Mesenchymal stem cell (in vitro differentiated cells and primary cell): ENCODE data around the gene CACNA1E.

ENCODE experiments used
- DNase-seq: peaks from one replicate; pipeline ENCODE4 v3.0.0-alpha.2; 2013
- H2AFZ ChIP-seq: one replicate; pipeline ENCODE4 v1.6.1; 2013; ENCODE audit warnings: low read depth, mild to moderate bottlenecking, control low read depth, inconsistent platforms, low read length, moderate library complexity
- H2AK5ac ChIP-seq: 2 replicates; pipeline ENCODE4 v1.6.1; 2013; ENCODE audit warnings: low read length, moderate library complexity, mild to moderate bottlenecking, inconsistent platforms; ENCODE audit not compliant: severe bottlenecking
- H2BK120ac ChIP-seq: one replicate; pipeline ENCODE4 v1.6.1; 2013; ENCODE audit warnings: low read depth, mild to moderate bottlenecking, inconsistent platforms, low read length, moderate library complexity
- H2BK12ac ChIP-seq, 2 experiments: one replicate each; pipeline ENCODE4 v1.6.1; 2013; ENCODE audit warnings: inconsistent platforms in 2 of 2, low read length in 2 of 2, mild to moderate bottlenecking in 2 of 2, moderate library complexity in 2 of 2, control low read depth in 1 of 2
- H2BK15ac ChIP-seq: one replicate; pipeline ENCODE4 v1.6.1; 2013; ENCODE audit warnings: mild to moderate bottlenecking, low read depth, inconsistent platforms; ENCODE audit not compliant: poor library complexity, severe bottlenecking
- H2BK5ac ChIP-seq: 2 replicates; pipeline ENCODE4 v1.6.1; 2013; ENCODE audit warnings: low read depth, mild to moderate bottlenecking, low read length, control low read depth, inconsistent platforms; ENCODE audit not compliant: poor library complexity, severe bottlenecking
- H3K14ac ChIP-seq, 2 experiments: one replicate each; pipeline ENCODE4 v1.6.1; 2013; ENCODE audit warnings: inconsistent platforms in 2 of 2, low read length in 2 of 2, control low read depth in 1 of 2, mild to moderate bottlenecking in 1 of 2, moderate library complexity in 1 of 2
- H3K18ac ChIP-seq, 2 experiments: one replicate each; pipeline ENCODE4 v1.6.1; 2013; ENCODE audit warnings: inconsistent platforms in 2 of 2, low read length in 2 of 2, control low read depth in 1 of 2, low read depth in 1 of 2, mild to moderate bottlenecking in 1 of 2
- H3K23ac ChIP-seq, 2 experiments: one replicate each; pipeline ENCODE4 v1.6.1; 2013; ENCODE audit warnings: inconsistent platforms in 2 of 2, low read length in 2 of 2, mild to moderate bottlenecking in 2 of 2, moderate library complexity in 2 of 2, control low read depth in 1 of 2
- H3K27ac ChIP-seq: 2 replicates; pipeline ENCODE4 v1.5.1; 2013; ENCODE audit warnings: mild to moderate bottlenecking, moderate library complexity, low read length, control low read depth, inconsistent platforms; ENCODE audit not compliant: poor library complexity, severe bottlenecking
- H3K27me3 ChIP-seq, 2 experiments: 2 replicates each; pipeline versions ENCODE4 v1.6.1 to v1.7.0; 2013; ENCODE audit warnings: low read length in 2 of 2, mild to moderate bottlenecking in 2 of 2, moderate library complexity in 2 of 2, control low read depth in 1 of 2, inconsistent platforms in 1 of 2; ENCODE audit not compliant: control insufficient read depth in 1 of 2, insufficient read depth in 1 of 2
- H3K36me3 ChIP-seq, 2 experiments: 2 replicates each; pipeline versions ENCODE4 v1.6.1 to v1.7.0; 2013; ENCODE audit warnings: low read length in 2 of 2, control low read depth in 1 of 2, inconsistent platforms in 1 of 2, low read depth in 1 of 2, mild to moderate bottlenecking in 1 of 2; ENCODE audit not compliant: insufficient read depth in 2 of 2, control insufficient read depth in 1 of 2
- H3K4ac ChIP-seq, 2 experiments: one replicate each; pipeline ENCODE4 v1.6.1; 2013; ENCODE audit warnings: inconsistent platforms in 2 of 2, low read length in 2 of 2, mild to moderate bottlenecking in 2 of 2, moderate library complexity in 2 of 2, control low read depth in 1 of 2, low read depth in 1 of 2
- H3K4me1 ChIP-seq: 2 replicates; pipeline ENCODE4 v1.6.1; 2013; ENCODE audit warnings: low read depth, low read length, control low read depth; ENCODE audit not compliant: control insufficient read depth, insufficient read depth
- H3K4me2 ChIP-seq: 2 replicates; pipeline ENCODE4 v1.6.1; 2013; ENCODE audit warnings: low read length, mild to moderate bottlenecking, inconsistent platforms; ENCODE audit not compliant: poor library complexity, severe bottlenecking
- H3K4me3 ChIP-seq, 2 experiments: 2 replicates each; pipeline versions ENCODE4 v1.5.1 to v1.7.0; 2013; ENCODE audit warnings: low read length in 2 of 2, mild to moderate bottlenecking in 2 of 2, control low read depth in 1 of 2, low read depth in 1 of 2; ENCODE audit not compliant: insufficient read depth in 1 of 2
- H3K79me1 ChIP-seq: replicated peaks from 2 replicates; pipeline ENCODE4 v1.6.1; 2013; ENCODE audit warnings: mild to moderate bottlenecking, control low read depth, low read length, inconsistent platforms; ENCODE audit not compliant: poor library complexity, severe bottlenecking
- H3K9ac ChIP-seq: 2 replicates; pipeline ENCODE4 v1.7.0; 2013; ENCODE audit warnings: mild to moderate bottlenecking, low read length, moderate library complexity
- H3K9me3 ChIP-seq: 2 replicates; pipeline ENCODE4 v1.7.0; 2013; ENCODE audit warnings: mild to moderate bottlenecking, low read length; ENCODE audit not compliant: control insufficient read depth
- H4K8ac ChIP-seq: one replicate; pipeline ENCODE4 v1.6.1; 2013; ENCODE audit warnings: inconsistent platforms, mild to moderate bottlenecking, low read length, moderate library complexity
- H4K91ac ChIP-seq: one replicate; pipeline ENCODE4 v1.6.1; 2013; ENCODE audit warnings: mild to moderate bottlenecking, low read length, inconsistent platforms
- WGBS: methylation state at CpG from one replicate; pipeline ENCODE4 v1.1.7; 2013; ENCODE audit warnings: mixed read lengths; 5-methylcytosine and 5-hydroxymethylcytosine counted together

Gene CACNA1E

GRCh38 chr1:181637998-181638397, 154.7 kb downstream of the CACNA1E start:
- Histone ChIP-seq H3K18ac (no peak overlapping the region), H2BK15ac (no peak overlapping the region), H3K4me1 (no peaks in the 10 kb centered on the region), H3K4me3 (no peak overlapping the region), H3K4ac (no peak overlapping the region), H2BK120ac (no peak overlapping the region), H2AFZ (no peak overlapping the region), H4K91ac (no peak overlapping the region), H3K4me2 (no peak overlapping the region), H3K9ac (no peak overlapping the region), H2BK5ac (no peak overlapping the region), H4K8ac (no peak overlapping the region), H3K27me3 (peaks cover 0 to 16% of the 10 kb centered on the region in 2 experiments), H3K14ac (no peak overlapping the region), H3K36me3 (no peaks in the 10 kb centered on the region), H3K23ac (no peak overlapping the region), H3K9me3 (no peaks in the 10 kb centered on the region), H3K79me1 (no peaks in the 10 kb centered on the region), H2AK5ac (no peak overlapping the region), H2BK12ac (no peak overlapping the region), H3K27ac (no peak overlapping the region)
- DNase-seq = no peak

GRCh38 chr1:181640956-181641355, 157.6 kb downstream of the CACNA1E start:
- Histone ChIP-seq H3K9me3 (no peaks in the 10 kb centered on the region), H3K27me3 (peaks cover 0 to 18% of the 10 kb centered on the region in 2 experiments), H2AK5ac (no peak overlapping the region), H3K4ac (no peak overlapping the region), H3K27ac (no peak overlapping the region), H3K36me3 (no peaks in the 10 kb centered on the region), H3K23ac (no peak overlapping the region), H2BK12ac (no peak overlapping the region), H2BK15ac (no peak overlapping the region), H3K4me1 (no peaks in the 10 kb centered on the region), H4K91ac (no peak overlapping the region), H3K18ac (no peak overlapping the region), H3K9ac (no peak overlapping the region), H2AFZ (no peak overlapping the region), H2BK120ac (no peak overlapping the region), H3K4me2 (no peak overlapping the region), H3K4me3 (no peak overlapping the region), H3K79me1 (no peaks in the 10 kb centered on the region), H2BK5ac (no peak overlapping the region), H3K14ac (no peak overlapping the region), H4K8ac (no peak overlapping the region)
- no peak for DNase-seq
- WGBS = 76% methylated on average over 2 of the region's 3 CpGs

GRCh38 chr1:181643631-181644030, 160.3 kb downstream of the CACNA1E start:
- no peak overlapping the region for H4K8ac ChIP-seq
- 36% methylated on average over 3 of the region's 3 CpGs for WGBS

GRCh38 chr1:181645171-181645570, 161.9 kb downstream of the CACNA1E start:
- H4K91ac ChIP-seq = no peak overlapping the region
- no peak overlapping the region for H2BK5ac ChIP-seq
- no peak overlapping the region for H3K4me3 ChIP-seq
- H2BK120ac ChIP-seq = no peak overlapping the region
- 78% methylated on average over 4 of the region's 5 CpGs for WGBS
- no peaks in the 10 kb centered on the region for H3K36me3 ChIP-seq
- no peak overlapping the region for H2BK12ac ChIP-seq
- no peak overlapping the region for H3K4me2 ChIP-seq
- H2AFZ ChIP-seq = no peak overlapping the region
- H2AK5ac ChIP-seq = no peak overlapping the region
- H3K27me3 ChIP-seq = peaks cover 0 to 16% of the 10 kb centered on the region in 2 experiments
- no peak overlapping the region for H2BK15ac ChIP-seq
- no peak overlapping the region for H3K4ac ChIP-seq
- H3K4me1 ChIP-seq = no peaks in the 10 kb centered on the region
- H3K79me1 ChIP-seq = no peaks in the 10 kb centered on the region
- H3K18ac ChIP-seq = no peak overlapping the region
- no peak overlapping the region for H3K9ac ChIP-seq
- no peak overlapping the region for H3K14ac ChIP-seq
- no peak overlapping the region for H4K8ac ChIP-seq
- no peak overlapping the region for H3K23ac ChIP-seq
- no peak for DNase-seq
- H3K27ac ChIP-seq = no peak overlapping the region
- H3K9me3 ChIP-seq = no peaks in the 10 kb centered on the region

More at GRCh38 chr1:181643631-181644030, 160.3 kb downstream of the CACNA1E start:
- Histone ChIP-seq H3K23ac (no peak overlapping the region), H2AFZ (no peak overlapping the region), H3K9me3 (no peaks in the 10 kb centered on the region), H3K79me1 (no peaks in the 10 kb centered on the region), H3K4me1 (no peaks in the 10 kb centered on the region), H2BK5ac (no peak overlapping the region), H3K4me2 (no peak overlapping the region), H2BK15ac (no peak overlapping the region), H3K4ac (no peak overlapping the region), H3K14ac (no peak overlapping the region), H3K27me3 (peaks cover 0 to 12% of the 10 kb centered on the region in 2 experiments), H2BK12ac (no peak overlapping the region), H3K9ac (no peak overlapping the region), H3K27ac (no peak overlapping the region), H3K36me3 (no peaks in the 10 kb centered on the region), H2BK120ac (no peak overlapping the region), H2AK5ac (no peak overlapping the region), H3K18ac (no peak overlapping the region), H4K91ac (no peak overlapping the region), H3K4me3 (no peak overlapping the region)
- no peak for DNase-seq
